ENCODE measurements around the gene SYNGR2.

SYNGR2 gene

GRCh38 chr17:78130090-78130436 lies 38.3 kb upstream of the SYNGR2 start:
- DNase-seq = no peak
- Histone ChIP-seq H3K23ac (ENCODE audit: low read length in 2 of 2) (no peak overlapping the region), H2AK5ac (ENCODE audit: low read length, severe bottlenecking) (no peak overlapping the region), H3K4me2 (ENCODE audit: low read length, poor library complexity, severe bottlenecking) (no peak overlapping the region), H2AFZ (ENCODE audit: low read depth, low read length) (no peak overlapping the region), H4K8ac (ENCODE audit: low read length) (peak overlapping the region; percentile 90), H3K27me3 (ENCODE audit: control insufficient read depth in 1 of 2, insufficient read depth in 1 of 2, low read length in 2 of 2) (peaks cover 8 to 82% of the 10 kb centered on the region in 2 experiments), H2BK120ac (ENCODE audit: low read depth, low read length) (peak overlapping the region; percentile 88), H3K4me3 (ENCODE audit: insufficient read depth in 1 of 2, low read depth in 1 of 2, low read length in 2 of 2) (no peak overlapping the region), H2BK15ac (ENCODE audit: low read depth, poor library complexity, severe bottlenecking) (peak overlapping the region; percentile 68), H3K9me3 (ENCODE audit: control insufficient read depth, low read length) (no peaks in the 10 kb centered on the region), H3K9ac (ENCODE audit: low read length) (no peak overlapping the region), H4K91ac (ENCODE audit: low read length) (peak overlapping the region; percentile 84), H3K18ac (ENCODE audit: low read depth in 1 of 2, low read length in 2 of 2) (peak overlapping the region; percentile 35 to 82), H3K79me1 (replicated peaks; ENCODE audit: low read length, poor library complexity, severe bottlenecking) (peaks cover 13% of the 10 kb centered on the region), H3K27ac (ENCODE audit: low read length, poor library complexity, severe bottlenecking) (no peak overlapping the region), H3K4me1 (ENCODE audit: control insufficient read depth, insufficient read depth, low read depth, low read length) (peaks cover 55% of the 10 kb centered on the region), H3K4ac (ENCODE audit: low read depth in 1 of 2, low read length in 2 of 2) (peak overlapping the region; percentile 54 to 90), H2BK5ac (ENCODE audit: low read depth, low read length, poor library complexity, severe bottlenecking) (no peak overlapping the region), H2BK12ac (ENCODE audit: low read length in 2 of 2) (peak overlapping the region; percentile 35 to 94), H3K36me3 (ENCODE audit: control insufficient read depth in 1 of 2, insufficient read depth in 2 of 2, low read depth in 1 of 2, low read length in 2 of 2) (peaks cover 0 to 14% of the 10 kb centered on the region in 2 experiments), H3K14ac (ENCODE audit: low read length in 2 of 2) (no peak overlapping the region)
- 36% methylated on average over 5 of the region's 5 CpGs for WGBS

- Histone ChIP-seq H3K27ac (ENCODE audit: low read length, poor library complexity, severe bottlenecking) (no peak within 1 kb of the TSS), H2BK12ac (ENCODE audit: low read length in 2 of 2) (peak within 1 kb of the TSS; percentile 89 to 94), H3K9ac (ENCODE audit: low read length) (no peak within 1 kb of the TSS), H2AFZ (ENCODE audit: low read depth, low read length) (no peak within 1 kb of the TSS), H2AK5ac (ENCODE audit: low read length, severe bottlenecking) (no peak within 1 kb of the TSS), H3K4me1 (ENCODE audit: control insufficient read depth, insufficient read depth, low read depth, low read length) (peaks cover 55% of the 10 kb centered on the region), H3K14ac (ENCODE audit: low read length in 2 of 2) (no peak within 1 kb of the TSS), H4K8ac (ENCODE audit: low read length) (peak within 1 kb of the TSS; percentile 90), H3K4ac (ENCODE audit: low read depth in 1 of 2, low read length in 2 of 2) (peak within 1 kb of the TSS; percentile 57 to 90), H3K36me3 (ENCODE audit: control insufficient read depth in 1 of 2, insufficient read depth in 2 of 2, low read depth in 1 of 2, low read length in 2 of 2) (peaks cover 0 to 9% of the 10 kb centered on the region in 2 experiments), H3K9me3 (ENCODE audit: control insufficient read depth, low read length) (no peaks in the 10 kb centered on the region), H3K23ac (ENCODE audit: low read length in 2 of 2) (no peak within 1 kb of the TSS), H2BK15ac (ENCODE audit: low read depth, poor library complexity, severe bottlenecking) (peak within 1 kb of the TSS; percentile 70), H2BK5ac (ENCODE audit: low read depth, low read length, poor library complexity, severe bottlenecking) (no peak within 1 kb of the TSS), H4K91ac (ENCODE audit: low read length) (peak within 1 kb of the TSS; percentile 84), H3K4me3 (ENCODE audit: insufficient read depth in 1 of 2, low read depth in 1 of 2, low read length in 2 of 2) (no peak within 1 kb of the TSS), H2BK120ac (ENCODE audit: low read depth, low read length) (peak within 1 kb of the TSS; percentile 88), H3K18ac (ENCODE audit: low read depth in 1 of 2, low read length in 2 of 2) (peak within 1 kb of the TSS; percentile 58 to 85), H3K4me2 (ENCODE audit: low read length, poor library complexity, severe bottlenecking) (peak within 1 kb of the TSS; percentile 61), H3K79me1 (replicated peaks; ENCODE audit: low read length, poor library complexity, severe bottlenecking) (peaks cover 12% of the 10 kb centered on the region), H3K27me3 (ENCODE audit: control insufficient read depth in 1 of 2, insufficient read depth in 1 of 2, low read length in 2 of 2) (peaks cover 8 to 87% of the 10 kb centered on the region in 2 experiments)
- DNase-seq = no peak
- 54% methylated on average over 10 of the region's 10 CpGs for WGBS
These were observed 37.8 kb upstream of the SYNGR2 start, which contains the start of gene TMC8 for GRCh38 chr17:78130437-78131101. Gene TMC8, plus strand, starts transcription at chr17:78130771. Its CDS starts 818 bp downstream, at chr17:78131589.

- Histone ChIP-seq H3K9ac (ENCODE audit: low read length) (no peak overlapping the region), H3K79me1 (replicated peaks; ENCODE audit: low read length, poor library complexity, severe bottlenecking) (peaks cover 8% of the 10 kb centered on the region), H2BK12ac (ENCODE audit: low read length in 2 of 2) (peak overlapping the region; percentile 41 to 94), H2BK15ac (ENCODE audit: low read depth, poor library complexity, severe bottlenecking) (peak overlapping the region; percentile 88), H3K9me3 (ENCODE audit: control insufficient read depth, low read length) (no peaks in the 10 kb centered on the region), H3K4me2 (ENCODE audit: low read length, poor library complexity, severe bottlenecking) (peak overlapping the region; percentile 61), H2AFZ (ENCODE audit: low read depth, low read length) (no peak overlapping the region), H2AK5ac (ENCODE audit: low read length, severe bottlenecking) (no peak overlapping the region), H2BK120ac (ENCODE audit: low read depth, low read length) (peak overlapping the region; percentile 29), H3K18ac (ENCODE audit: low read depth in 1 of 2, low read length in 2 of 2) (peak overlapping the region; percentile 37 to 64), H3K27ac (ENCODE audit: low read length, poor library complexity, severe bottlenecking) (no peak overlapping the region), H3K4me1 (ENCODE audit: control insufficient read depth, insufficient read depth, low read depth, low read length) (peaks cover 48% of the 10 kb centered on the region), H2BK5ac (ENCODE audit: low read depth, low read length, poor library complexity, severe bottlenecking) (no peak overlapping the region), H3K27me3 (ENCODE audit: control insufficient read depth in 1 of 2, insufficient read depth in 1 of 2, low read length in 2 of 2) (peaks cover 8 to 88% of the 10 kb centered on the region in 2 experiments), H4K91ac (ENCODE audit: low read length) (no peak overlapping the region), H3K36me3 (ENCODE audit: control insufficient read depth in 1 of 2, insufficient read depth in 2 of 2, low read depth in 1 of 2, low read length in 2 of 2) (peaks cover 0 to under 1% of the 10 kb centered on the region in 2 experiments), H3K4me3 (ENCODE audit: insufficient read depth in 1 of 2, low read depth in 1 of 2, low read length in 2 of 2) (no peak overlapping the region), H4K8ac (ENCODE audit: low read length) (peak overlapping the region; percentile 19), H3K23ac (ENCODE audit: low read length in 2 of 2) (no peak overlapping the region), H3K14ac (ENCODE audit: low read length in 2 of 2) (no peak overlapping the region), H3K4ac (ENCODE audit: low read depth in 1 of 2, low read length in 2 of 2) (peak overlapping the region in 1 of 2 experiments; percentile 46)
- WGBS = 39% methylated on average over 51 of the region's 74 CpGs
- no peak for DNase-seq
These were observed 37.0 kb upstream of the SYNGR2 start for GRCh38 chr17:78131172-78132083.
